HepG2 (cell line): ENCODE measurements around the gene GSTK1. TPM values are rescaled to one million over a fixed set of nuclear protein-coding genes. Genes with fewer than 3 reads are reported as not detected.

Experiments
- ATAD3A ChIP-seq: sonication (generic); formaldehyde crosslinking; IDR thresholded peaks from 2 replicates; pipeline ENCODE4 v1.4.0; 2020; ENCODE audit warnings: missing genetic modification reagents
- CC2D1A ChIP-seq: sonication (generic); formaldehyde crosslinking; IDR thresholded peaks from 2 replicates; pipeline ENCODE4 v1.8.1; 2023; ENCODE audit warnings: mild to moderate bottlenecking, missing genetic modification reagents
- CENPX ChIP-seq: sonication (generic); formaldehyde crosslinking; IDR thresholded peaks from 2 replicates; pipeline ENCODE4 v1.9.0; 2021; ENCODE audit warnings: mild to moderate bottlenecking, missing genetic modification reagents, moderate library complexity
- DNMT1 ChIP-seq: sonication (generic); formaldehyde crosslinking; IDR thresholded peaks from 2 replicates; pipeline ENCODE4 v1.5.1; 2020; ENCODE audit warnings: mild to moderate bottlenecking, missing genetic modification reagents
- ISX ChIP-seq: sonication (generic); formaldehyde crosslinking; conservative IDR thresholded peaks from 2 replicates; pipeline ENCODE4 v1.5.0; 2020; ENCODE audit warnings: missing genetic modification reagents
- KLF15 ChIP-seq: sonication (generic); formaldehyde crosslinking; IDR thresholded peaks from 2 replicates; pipeline ENCODE4 v1.8.1; 2023; ENCODE audit warnings: borderline replicate concordance, mild to moderate bottlenecking, inconsistent platforms, missing genetic modification reagents, mixed read lengths
- MAFG ChIP-seq: sonication (generic); formaldehyde crosslinking; IDR thresholded peaks from 2 replicates; pipeline ENCODE4 v1.5.1; 2020; ENCODE audit warnings: mild to moderate bottlenecking, missing genetic modification reagents
- PRPF4 ChIP-seq: fragments of 200-400 bp; formaldehyde crosslinking; IDR thresholded peaks from 2 replicates; pipeline ENCODE4 v1.6.1; 2016; ENCODE audit warnings: low read length, low read depth; ENCODE audit not compliant: poor library complexity, severe bottlenecking
- PTBP1 ChIP-seq: fragments of 200-400 bp; formaldehyde crosslinking; IDR thresholded peaks from 2 replicates; pipeline ENCODE4 v1.6.1; 2018; ENCODE audit warnings: low read length, low read depth; ENCODE audit not compliant: poor library complexity, severe bottlenecking
- ZFAT ChIP-seq: sonication (generic); formaldehyde crosslinking; conservative IDR thresholded peaks from 2 replicates; pipeline ENCODE4 v1.8.1; 2023; ENCODE audit warnings: missing genetic modification reagents, inconsistent platforms
- ZNF207 ChIP-seq: fragments of 450-650 bp; IDR thresholded peaks from 2 replicates; pipeline ENCODE4 v1.6.1; 2016; ENCODE audit warnings: antibody characterized with exemption, borderline replicate concordance
- ZNF672 ChIP-seq: sonication (generic); formaldehyde crosslinking; IDR thresholded peaks from 2 replicates; pipeline ENCODE4 v1.8.1; 2022; ENCODE audit warnings: missing genetic modification reagents
- polyA plus RNA-seq, 8 experiments: library from polyadenylated mRNA; depleted of rRNA in 3 of 8; stranded (reverse) in 7 of 8; unstranded in 1 of 8; fragments of >200 nt; fragmentation: Illumina TruSeq in 4 of 8; extraction: Trizol in 4 of 8; gene quantifications; 2 replicates each; pipeline versions ENCODE4 v1.2.1 to v1.2.3, GENCODE V29; 2011 to 2016; ENCODE audit warnings: low read depth in 4 of 8, missing spikeins in 1 of 8, mixed read lengths in 1 of 8; ENCODE audit not compliant: insufficient read depth in 1 of 8
- total RNA-seq, 5 experiments: library from RNA; depleted of rRNA; stranded (reverse); fragments of >200 nt; fragmentation: Illumina TruSeq; extraction: Trizol; gene quantifications; 2 replicates each; pipeline ENCODE4 v1.2.3, GENCODE V29; 2016; ENCODE audit warnings: low read depth in 1 of 5
- TF ChIP-seq, protein P1 (sequence below), 2 experiments: fragments of 450-650 bp in 1 of 2; sonication (generic) in 1 of 2; formaldehyde crosslinking in 1 of 2; IDR thresholded peaks; 2 replicates each; pipeline versions ENCODE4 v1.6.1 to v1.8.0; 2016 to 2022; ENCODE audit warnings: antibody characterized with exemption in 1 of 2, mild to moderate bottlenecking in 1 of 2, missing genetic modification reagents in 1 of 2
- TF ChIP-seq, protein P2 (sequence below): sonication (generic); formaldehyde crosslinking; IDR thresholded peaks from 2 replicates; pipeline ENCODE4 v1.4.0; 2020; ENCODE audit warnings: missing genetic modification reagents
- TF ChIP-seq, protein P3 (sequence below): sonication (generic); formaldehyde crosslinking; IDR thresholded peaks from 2 replicates; pipeline ENCODE4 v1.4.0; 2020; ENCODE audit warnings: missing genetic modification reagents

Gene GSTK1
- total and polyA plus RNA-seq, 2 of the 13 experiments (the other 11 are each of a cell fraction or from before 2014, with no cell fraction given), result 64.6 to 92.1 TPM

DNA sequence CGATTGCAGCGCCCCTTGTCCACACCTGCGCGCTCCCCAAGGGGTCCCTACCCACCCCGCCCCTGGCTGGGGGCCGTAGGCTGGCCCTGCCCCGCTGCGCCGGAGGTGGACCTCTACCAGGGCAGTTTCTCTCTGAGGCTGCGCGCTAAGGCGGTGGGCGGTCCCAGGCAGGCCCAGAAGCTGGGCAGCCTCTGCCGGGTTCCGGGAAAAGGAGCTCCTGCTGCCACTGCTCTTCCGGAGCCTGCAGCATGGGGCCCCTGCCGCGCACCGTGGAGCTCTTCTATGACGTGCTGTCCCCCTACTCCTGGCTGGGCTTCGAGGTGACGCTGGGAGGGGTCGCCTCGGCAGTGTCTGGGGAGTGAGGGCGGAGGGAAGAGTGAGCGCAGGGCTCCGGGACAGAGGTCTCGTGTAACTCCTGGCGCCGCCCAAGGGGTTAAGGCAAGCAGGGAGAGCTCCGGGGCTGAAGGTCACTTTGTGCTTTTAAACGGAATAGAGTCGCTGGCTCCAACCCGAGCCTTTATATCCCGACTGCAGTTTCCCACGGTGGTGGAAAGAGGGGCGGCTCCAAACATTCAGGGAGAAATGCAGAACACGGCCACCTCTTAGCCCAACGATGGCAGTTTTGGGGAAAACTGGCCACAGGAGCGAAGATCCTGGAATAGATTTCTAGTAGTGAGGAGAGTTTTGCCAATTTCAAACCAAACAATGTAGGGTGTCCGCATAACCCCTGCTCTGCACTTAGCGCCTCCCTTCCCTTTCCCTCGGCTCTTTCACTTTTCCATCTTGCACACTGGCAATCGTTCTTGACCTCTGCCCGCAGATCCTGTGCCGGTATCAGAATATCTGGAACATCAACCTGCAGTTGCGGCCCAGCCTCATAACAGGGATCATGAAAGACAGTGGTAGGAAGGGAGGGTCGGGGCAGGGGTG, at the start of gene GSTK1 (continued):
- TF ChIP-seq, protein P1, sequence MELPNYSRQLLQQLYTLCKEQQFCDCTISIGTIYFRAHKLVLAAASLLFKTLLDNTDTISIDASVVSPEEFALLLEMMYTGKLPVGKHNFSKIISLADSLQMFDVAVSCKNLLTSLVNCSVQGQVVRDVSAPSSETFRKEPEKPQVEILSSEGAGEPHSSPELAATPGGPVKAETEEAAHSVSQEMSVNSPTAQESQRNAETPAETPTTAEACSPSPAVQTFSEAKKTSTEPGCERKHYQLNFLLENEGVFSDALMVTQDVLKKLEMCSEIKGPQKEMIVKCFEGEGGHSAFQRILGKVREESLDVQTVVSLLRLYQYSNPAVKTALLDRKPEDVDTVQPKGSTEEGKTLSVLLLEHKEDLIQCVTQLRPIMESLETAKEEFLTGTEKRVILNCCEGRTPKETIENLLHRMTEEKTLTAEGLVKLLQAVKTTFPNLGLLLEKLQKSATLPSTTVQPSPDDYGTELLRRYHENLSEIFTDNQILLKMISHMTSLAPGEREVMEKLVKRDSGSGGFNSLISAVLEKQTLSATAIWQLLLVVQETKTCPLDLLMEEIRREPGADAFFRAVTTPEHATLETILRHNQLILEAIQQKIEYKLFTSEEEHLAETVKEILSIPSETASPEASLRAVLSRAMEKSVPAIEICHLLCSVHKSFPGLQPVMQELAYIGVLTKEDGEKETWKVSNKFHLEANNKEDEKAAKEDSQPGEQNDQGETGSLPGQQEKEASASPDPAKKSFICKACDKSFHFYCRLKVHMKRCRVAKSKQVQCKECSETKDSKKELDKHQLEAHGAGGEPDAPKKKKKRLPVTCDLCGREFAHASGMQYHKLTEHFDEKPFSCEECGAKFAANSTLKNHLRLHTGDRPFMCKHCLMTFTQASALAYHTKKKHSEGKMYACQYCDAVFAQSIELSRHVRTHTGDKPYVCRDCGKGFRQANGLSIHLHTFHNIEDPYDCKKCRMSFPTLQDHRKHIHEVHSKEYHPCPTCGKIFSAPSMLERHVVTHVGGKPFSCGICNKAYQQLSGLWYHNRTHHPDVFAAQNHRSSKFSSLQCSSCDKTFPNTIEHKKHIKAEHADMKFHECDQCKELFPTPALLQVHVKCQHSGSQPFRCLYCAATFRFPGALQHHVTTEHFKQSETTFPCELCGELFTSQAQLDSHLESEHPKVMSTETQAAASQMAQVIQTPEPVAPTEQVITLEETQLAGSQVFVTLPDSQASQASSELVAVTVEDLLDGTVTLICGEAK (IDR thresholded peaks at IDR 0.05), result no peak
- TF ChIP-seq, protein P1 (CRISPR knock-in tag; IDR thresholded peaks at IDR 0.05), result no peak
- TF ChIP-seq PRPF4 (no peak), CENPX (CRISPR knock-in tag) (no peak), ISX (CRISPR knock-in tag) (no peak), KLF15 (CRISPR knock-in tag) (peak; percentile 67; the same call in 1 of the 2 replicates), ATAD3A (CRISPR knock-in tag) (no peak), MAFG (no peak), DNMT1 (CRISPR knock-in tag) (peak; percentile 72; the same call in 1 of the 2 replicates), ZNF207 (no peak), CC2D1A (no peak), PTBP1 (no peak), ZFAT (CRISPR knock-in tag) (no peak), ZNF672 (CRISPR knock-in tag) (no peak)
- TF ChIP-seq, protein P2, sequence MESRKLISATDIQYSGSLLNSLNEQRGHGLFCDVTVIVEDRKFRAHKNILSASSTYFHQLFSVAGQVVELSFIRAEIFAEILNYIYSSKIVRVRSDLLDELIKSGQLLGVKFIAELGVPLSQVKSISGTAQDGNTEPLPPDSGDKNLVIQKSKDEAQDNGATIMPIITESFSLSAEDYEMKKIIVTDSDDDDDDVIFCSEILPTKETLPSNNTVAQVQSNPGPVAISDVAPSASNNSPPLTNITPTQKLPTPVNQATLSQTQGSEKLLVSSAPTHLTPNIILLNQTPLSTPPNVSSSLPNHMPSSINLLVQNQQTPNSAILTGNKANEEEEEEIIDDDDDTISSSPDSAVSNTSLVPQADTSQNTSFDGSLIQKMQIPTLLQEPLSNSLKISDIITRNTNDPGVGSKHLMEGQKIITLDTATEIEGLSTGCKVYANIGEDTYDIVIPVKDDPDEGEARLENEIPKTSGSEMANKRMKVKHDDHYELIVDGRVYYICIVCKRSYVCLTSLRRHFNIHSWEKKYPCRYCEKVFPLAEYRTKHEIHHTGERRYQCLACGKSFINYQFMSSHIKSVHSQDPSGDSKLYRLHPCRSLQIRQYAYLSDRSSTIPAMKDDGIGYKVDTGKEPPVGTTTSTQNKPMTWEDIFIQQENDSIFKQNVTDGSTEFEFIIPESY (CRISPR knock-in tag), result no peak
- TF ChIP-seq, protein P3, sequence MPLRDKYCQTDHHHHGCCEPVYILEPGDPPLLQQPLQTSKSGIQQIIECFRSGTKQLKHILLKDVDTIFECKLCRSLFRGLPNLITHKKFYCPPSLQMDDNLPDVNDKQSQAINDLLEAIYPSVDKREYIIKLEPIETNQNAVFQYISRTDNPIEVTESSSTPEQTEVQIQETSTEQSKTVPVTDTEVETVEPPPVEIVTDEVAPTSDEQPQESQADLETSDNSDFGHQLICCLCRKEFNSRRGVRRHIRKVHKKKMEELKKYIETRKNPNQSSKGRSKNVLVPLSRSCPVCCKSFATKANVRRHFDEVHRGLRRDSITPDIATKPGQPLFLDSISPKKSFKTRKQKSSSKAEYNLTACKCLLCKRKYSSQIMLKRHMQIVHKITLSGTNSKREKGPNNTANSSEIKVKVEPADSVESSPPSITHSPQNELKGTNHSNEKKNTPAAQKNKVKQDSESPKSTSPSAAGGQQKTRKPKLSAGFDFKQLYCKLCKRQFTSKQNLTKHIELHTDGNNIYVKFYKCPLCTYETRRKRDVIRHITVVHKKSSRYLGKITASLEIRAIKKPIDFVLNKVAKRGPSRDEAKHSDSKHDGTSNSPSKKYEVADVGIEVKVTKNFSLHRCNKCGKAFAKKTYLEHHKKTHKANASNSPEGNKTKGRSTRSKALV (CRISPR knock-in tag), result peak; percentile 86; the same call in 1 of the 2 replicates
